Measurements from ENCODE around the gene SEPTIN14.
"Not testable (repeated sequence)": the region's sequence is repeated elsewhere in the genome, so short reads cannot be mapped to it uniquely, and the experiment has no call there.

Gene SEPTIN14

DNA sequence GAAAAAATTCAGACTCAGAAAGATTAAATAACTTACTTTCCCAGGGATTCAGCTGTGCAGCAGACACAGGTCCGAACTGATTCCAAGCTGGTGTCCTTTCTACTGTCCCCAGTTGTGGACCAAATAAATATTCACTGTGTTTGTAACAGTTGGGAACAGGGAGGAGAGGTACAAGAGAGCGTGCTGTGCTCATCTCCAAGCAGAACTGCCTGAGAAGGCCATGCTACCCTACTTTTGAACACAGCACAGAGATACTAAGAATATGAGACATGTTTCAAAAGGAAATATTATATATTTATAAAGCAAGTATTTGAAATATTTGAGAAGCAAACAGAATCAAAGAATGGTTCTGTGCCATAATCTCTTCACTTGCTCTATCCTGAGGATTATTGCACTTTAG, at the start of gene SEPTIN14:
Gene SEPTIN14 (minus strand): TSS at position 101 of the 400 bp plus-strand sequence. CDS start 756 bp downstream, outside the sequence.
- DNase-seq = not testable (repeated sequence)

DNA sequence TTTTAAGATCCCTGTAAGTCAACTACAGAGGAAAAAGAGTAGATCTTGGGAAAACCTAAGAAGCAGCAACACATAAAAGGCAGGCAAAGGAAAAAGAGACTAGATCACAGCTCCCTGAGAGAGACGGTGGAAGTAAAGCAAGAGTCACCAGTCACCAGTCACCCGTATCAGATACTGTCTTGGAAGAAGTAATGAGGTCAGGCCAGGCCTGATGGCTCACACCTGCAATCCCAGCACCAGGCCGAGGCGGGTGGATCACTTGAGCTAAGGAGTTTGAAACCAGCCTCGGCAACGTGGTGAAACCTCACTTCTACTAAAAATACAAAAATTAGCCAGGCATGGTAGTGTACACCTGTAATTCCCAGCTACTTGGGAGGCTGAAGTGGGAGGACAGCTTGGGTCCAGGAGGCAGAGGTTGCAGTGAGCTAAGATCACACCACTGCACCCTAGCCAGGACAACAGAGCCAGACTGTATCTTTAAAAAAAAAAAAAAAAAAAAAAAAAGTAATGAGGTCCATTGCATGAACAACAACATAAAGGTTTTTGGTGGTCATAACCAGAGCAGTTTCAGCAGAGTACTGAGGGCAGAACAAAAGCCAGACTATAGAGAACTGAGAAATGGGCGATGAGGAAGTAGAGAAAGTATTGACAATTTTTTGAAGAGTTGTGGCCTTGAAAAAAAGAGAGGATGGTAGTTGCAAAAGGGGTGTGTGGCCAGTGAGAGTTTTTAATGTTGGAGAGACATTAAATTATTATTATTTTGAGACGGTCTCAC, 41.6 kb upstream of the SEPTIN14 start:
- no peak for DNase-seq

DNA sequence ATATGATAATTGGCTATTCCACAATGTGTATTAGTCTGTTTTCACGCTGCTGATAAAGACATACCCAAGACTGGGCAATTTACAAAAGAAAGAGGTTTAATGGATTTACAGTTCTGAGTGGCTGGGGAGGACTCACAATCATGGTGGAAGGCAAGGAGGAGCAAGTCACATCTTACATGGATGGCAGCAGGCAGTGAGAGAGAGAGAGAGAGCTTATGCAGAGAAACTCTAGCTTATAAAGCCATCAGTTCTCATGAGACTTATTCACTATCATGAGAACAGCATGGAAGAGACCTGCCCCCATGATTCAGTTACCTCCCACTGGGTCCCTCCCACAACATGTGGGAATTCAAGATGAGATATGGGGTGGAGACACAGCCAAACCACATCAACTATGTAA, 38.5 kb upstream of the SEPTIN14 start:
- not testable (repeated sequence) for DNase-seq

DNA sequence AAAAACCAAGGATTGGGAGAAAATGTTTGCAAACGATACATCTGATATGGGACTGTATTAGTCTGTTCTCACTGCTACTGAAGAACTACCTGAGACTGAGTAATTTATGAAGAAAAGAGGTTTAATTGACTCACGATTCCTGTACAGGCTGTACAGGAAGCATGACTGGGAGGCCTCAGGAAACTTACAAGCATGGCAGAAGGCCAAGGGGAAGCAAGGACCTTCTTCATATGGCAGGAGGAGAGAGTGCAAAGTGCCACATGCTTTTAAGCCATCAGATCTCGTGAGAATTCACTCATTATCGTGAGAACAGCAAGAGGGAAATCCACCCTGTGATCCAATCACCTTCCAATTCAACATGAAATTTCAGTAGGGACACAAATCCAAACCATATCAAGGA, 35.7 kb upstream of the SEPTIN14 start:
- no peak for DNase-seq

DNA sequence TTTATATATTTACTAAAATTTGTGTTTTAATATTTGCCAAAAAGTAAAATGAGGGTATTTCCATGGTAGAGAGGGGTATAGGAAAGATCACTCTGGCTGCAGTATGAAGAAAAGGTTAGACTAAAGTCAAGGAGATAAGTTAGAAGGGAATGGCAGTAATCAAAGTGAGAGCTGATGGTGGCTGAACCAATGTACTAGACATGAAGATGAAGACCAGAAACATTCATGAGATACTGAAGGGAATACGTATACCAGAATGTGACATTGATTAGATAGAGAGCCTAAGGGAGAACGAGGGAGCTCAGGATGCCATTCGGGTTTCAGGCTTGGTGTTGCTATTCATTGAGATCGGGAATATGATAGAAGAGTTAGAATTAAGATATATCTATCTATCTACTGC, 32.5 kb upstream of the SEPTIN14 start:
- DNase-seq = no peak

DNA sequence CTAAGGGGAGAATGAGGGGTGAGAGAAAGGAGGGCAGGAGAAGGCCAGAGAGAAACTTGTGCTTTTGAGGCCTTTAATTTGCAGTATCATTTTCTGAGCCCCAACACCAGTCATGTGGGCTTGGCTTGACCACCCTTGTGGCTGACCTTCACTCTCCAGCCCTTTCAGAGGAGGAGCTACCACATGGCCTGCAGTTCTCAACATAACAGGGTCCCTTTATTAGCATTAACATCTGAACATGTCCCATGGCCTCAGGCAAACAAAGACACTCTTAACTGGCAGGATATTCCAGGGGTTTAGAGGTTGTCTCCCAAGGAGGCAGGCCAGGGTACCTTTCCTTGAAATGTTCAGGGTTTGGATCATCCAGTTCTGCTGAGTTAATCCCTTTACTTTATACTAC, 31.4 kb upstream of the SEPTIN14 start:
- no peak for DNase-seq

DNA sequence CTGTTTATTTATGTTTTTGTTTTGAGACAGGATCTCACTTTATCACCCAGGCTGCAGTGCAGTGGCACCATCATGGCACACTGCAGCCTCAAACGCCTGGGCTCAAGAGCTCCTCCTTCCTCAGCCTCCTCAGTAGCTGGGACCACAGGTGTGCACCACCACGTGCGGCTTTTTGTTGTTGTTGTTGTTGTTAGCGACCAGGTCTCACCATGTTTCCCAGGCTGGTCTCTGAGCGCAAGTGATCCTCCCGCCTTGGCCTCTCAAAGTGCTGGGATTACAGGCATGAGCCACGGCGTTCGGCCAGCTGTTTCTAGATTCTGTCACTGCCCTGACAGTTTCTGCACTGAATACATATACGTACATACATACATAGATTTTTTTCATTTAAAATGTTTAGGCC, 25.8 kb upstream of the SEPTIN14 start:
- DNase-seq = not testable (repeated sequence)

DNA sequence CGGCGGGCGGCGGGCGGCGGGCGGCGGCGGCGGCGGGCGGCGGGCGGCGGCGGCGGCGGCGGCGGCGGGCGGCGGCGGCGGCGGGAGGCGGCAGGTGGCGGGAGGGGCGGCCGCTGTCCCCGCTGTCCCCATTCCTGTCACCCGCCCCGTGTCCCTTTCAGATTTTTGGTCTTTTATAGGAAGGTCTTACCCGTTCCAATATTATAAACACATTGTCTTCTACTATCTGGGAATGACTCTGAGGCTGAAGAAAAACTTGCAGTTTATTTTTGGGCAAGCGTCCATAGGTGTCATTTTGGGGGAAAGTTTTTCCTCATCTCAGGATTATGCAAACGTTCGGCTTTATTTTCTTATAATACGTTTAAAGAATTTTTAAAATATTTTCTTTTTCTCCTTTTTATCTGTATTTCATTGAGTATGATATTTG, 25.3 kb upstream of the SEPTIN14 start:
- DNase-seq = no peak

DNA sequence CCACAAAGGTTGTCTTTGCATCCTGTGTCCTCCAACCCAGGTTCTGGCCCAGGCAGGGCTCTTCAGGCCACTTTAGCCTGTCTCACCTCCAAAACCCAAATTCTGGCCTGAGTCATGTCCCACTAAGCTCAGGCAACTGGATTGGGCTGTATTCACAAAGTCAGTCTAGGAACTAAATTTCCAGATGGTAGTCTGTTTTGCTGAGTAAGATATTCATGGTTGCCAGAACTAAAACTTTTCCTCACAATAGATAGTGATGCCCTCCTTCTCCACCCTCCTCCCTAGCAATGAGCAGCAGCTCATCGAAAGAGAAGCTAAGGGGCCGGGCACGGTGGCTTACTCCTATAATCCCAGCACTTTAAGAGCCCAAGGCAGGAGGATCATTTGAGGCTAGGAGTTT, 21.8 kb upstream of the SEPTIN14 start:
- no peak for DNase-seq

DNA sequence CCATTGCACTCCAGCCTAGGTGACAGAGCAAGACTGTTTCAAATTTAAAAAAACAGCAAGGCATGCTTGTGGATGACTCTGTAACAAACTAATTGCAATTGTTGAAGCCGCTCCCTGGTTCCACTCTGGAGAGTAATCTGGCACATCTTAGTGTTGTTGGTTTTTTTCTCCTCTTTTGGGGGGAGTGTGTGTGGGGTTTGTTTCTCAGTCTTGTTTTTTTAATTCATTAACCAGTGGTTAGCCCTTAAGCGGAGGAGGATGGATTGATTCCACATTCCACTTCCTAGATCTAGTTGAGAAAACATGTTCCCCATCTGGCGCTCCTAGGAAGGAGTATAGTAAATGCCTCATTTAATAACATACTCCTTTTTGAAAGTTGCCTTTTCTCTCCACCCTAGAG, 16.1 kb upstream of the SEPTIN14 start:
- no peak for DNase-seq

DNA sequence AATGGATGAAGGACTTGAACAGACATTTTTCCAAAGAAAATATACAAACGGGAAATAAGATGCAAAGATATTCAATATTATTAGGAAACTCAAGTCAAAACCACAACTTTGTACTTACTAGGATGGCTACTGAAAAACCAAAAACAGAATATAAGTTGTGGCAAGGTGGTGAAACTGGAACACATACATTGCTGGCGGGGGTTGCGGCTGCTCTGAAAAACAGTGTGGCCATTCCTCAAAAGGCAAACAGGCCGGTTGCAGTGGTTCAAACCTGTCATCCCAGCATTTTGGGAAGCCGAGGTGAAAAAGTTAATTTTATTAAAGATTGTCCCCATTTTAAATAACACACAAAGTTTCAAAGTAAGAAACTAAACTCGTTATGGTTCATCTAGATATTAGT, 14.8 kb upstream of the SEPTIN14 start:
- no peak for DNase-seq

DNA sequence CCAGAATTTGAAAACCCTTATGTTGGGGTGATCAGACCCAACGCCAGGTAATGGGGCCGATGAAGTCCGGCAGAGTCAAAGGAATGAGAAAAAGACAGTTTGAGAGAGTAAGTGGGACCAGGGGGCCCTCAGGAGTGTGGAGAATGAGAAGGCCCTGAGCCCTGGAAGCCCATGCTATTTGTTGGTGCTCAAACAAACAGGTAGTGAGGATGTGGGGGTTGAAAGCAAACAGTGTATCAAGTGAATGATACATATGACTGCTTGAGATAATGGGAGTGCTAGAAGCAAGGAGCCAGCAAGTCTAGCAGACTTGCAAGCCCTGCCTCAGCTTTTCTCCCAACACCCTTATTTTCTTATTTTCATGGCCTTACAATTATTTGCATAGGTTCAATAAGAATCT, 11.2 kb upstream of the SEPTIN14 start:
- no peak for DNase-seq

DNA sequence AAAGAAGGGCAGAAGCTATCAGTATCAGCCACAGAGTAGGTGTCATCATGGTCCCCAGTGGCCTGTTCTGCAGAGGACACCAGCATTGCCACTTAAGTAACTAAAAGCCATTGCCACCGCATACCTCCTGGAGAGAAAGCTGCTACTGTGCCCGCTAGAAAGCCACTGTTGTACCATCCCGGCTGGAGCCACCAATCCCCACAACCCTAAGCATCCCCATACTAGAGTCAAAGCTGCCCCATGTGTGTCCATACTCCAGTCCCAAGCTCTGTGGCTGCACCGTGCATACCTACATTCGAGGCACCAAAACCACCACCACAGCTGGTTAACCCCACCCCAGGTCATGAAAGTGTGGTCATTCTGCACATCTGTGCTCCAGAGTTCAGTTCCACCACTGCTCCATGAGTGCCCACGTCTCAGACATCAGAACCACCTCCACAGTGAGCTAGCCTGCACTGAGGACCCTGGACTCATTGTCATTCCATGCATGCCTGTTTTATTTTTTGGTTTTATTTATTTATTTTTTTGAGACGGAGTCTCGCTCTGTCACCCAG, 9.5 kb upstream of the SEPTIN14 start:
- no peak for DNase-seq

DNA sequence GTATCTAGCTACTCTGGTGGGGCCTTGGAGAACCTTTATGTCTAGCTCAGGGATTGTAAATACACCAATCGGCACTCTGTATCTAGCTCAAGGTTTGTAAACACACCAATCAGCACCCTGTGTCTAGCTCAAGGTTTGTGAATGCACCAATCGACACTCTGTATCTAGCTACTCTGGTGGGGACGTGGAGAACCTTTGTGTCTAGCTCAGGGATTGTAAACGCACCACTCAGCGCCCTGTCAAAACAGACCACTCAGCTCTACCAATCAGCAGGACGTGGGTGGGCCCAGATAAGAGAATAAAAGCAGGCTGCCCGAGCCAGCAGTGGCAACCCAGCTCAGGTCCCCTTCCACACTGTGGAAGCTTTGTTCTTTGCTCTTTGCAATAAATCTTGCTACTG, 6.4 kb upstream of the SEPTIN14 start:
- DNase-seq = not testable (repeated sequence)

DNA sequence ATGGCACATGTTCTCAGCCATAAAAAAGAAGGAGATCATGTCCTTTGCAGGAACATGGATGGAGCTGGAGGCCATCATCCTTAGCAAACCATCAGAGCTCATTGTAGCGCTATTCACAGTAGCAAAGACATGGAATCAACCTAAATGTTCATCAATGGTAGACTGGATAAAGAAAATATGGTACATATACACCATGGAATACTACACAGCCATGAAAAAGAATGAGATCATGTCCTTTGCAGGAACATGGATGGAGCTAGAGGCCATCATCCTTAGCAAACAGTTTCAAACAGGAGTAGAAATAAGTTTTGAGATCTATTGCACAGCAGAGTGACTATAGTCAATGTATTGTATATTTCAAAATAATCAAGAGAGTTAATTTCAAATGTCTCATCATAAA, 17.4 kb downstream of the SEPTIN14 start:
- not testable (repeated sequence) for DNase-seq

DNA sequence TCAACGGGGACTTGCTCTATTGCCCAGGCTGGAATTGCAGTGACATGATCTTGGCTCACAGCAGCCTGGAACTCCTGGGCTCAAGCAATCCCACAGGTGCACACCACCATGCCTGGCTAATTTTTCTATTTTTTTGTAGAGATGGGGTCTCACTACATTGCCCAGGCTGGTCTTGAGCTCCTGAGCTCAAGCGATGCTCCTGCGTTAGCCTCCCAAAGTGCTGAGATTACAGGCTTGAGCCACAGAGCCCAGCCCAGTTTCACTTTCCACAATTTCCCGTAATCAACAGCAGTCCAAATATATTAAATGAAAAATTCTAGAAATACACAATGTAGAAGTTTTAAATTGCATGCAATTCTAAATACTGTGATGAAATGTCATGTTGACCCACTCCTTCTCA, 24.0 kb downstream of the SEPTIN14 start:
- no peak for DNase-seq

DNA sequence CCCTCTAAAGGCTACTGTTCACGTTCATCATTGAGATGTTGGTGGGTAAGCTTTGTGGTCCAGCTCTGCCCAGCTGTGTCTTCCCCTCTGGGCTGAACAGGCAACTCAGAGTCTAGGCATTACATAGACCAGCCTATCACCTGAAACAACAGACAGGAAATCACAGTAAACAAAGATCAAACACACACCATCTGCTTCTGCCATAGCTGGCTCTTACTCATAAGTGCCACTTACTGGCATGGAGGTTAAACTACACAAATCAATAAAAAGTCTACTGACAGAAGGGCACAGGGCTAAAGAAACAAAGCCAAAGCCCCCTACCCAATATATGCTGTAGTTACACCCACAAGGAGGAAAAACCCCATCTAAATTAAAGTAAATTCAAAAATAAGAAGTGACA, 35.0 kb downstream of the SEPTIN14 start:
- DNase-seq = no peak

DNA sequence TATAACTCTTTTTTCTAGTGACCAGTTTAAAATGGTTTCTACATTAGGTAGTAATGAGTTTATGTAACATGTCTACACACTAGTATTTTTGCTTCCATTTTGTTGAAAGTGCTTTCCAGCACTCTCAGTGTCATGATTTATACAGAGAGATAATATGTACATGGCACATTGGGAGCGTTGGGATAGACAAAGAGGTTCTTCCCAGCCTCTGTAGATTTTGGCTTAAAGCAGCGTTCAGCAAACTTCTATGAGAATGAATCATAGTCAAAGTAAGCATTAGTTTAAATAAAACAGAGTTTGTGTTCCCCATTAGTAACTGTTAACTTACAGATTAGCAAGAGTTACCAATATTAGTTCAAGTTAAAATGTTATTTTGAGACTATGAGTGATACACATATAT, 43.9 kb downstream of the SEPTIN14 start:
- DNase-seq = no peak

DNA sequence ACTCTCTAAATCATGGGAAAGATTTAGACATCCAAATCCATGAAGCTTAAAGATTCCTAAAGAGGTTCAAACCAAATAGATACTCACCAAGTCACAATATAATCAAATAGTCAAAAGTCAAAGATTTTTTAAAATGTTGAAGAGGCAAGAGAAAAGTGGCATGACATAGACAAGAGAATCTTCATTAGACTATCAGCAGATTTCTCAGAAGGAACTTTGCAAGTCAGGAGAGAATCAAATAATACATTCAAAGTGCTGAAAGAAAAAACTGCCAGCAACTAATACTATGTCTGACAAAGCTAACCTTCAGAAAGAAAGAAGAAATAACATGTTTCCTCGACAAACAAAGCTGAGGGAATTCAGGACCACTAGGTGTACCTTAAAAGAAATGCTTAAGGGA, 65.3 kb downstream of the SEPTIN14 start:
- not testable (repeated sequence) for DNase-seq

DNA sequence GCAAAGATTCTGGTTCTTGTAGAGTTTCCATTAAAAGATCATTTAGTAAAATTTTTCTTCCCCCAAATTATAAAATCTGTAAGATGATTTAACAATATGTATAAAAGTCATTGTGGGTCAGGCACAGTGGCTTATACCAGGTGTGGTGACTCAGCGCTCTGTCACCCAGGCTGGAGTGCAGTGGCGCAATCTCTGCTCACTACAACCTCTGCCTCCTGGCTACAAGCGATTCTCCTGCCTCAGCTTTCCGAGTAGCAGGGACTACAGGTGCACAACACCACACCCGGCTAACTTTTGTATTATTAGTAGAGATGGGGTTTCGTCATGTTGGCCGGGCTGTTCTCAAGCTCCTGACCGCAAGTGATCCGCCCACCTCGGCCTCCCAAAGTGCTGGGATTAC, 68.0 kb downstream of the SEPTIN14 start:
- DNase-seq = no peak

DNA sequence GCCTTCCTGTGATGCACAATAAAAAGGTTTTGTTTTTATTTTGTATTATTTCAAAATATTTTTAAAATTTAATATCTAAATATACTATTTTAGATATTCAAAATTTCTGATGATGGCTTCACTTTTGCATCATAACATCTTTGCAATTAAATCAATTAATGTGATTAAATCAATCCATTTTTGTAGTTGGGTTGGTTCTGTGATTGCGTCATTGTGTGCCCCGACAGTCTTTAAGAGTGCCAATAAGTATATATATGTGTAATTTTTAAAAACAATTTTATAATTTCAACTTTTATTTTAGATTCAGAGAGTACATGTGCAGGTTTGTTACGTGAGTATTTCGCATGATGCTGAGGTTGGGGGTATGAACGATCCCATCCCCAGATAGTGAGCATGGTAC, 70.5 kb downstream of the SEPTIN14 start:
- DNase-seq = no peak

DNA sequence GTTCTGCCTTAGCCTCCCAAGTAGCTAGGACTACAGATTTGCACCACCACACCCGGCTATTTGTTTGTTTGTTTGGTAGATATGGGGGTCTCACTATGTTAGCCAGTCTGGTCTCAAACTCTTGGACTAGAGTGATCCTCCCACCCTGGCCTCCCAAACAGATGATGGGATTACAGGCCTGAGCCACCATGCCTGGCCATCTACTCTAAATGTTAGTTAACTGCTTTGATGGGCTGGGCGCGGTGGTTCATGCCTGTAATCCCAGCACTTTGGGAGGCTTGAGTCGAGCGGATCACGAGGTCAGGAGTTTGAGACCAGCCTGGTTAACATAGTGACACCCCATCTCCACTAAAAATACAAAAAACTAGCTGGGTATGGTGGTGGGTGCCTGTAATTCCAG, 74.8 kb downstream of the SEPTIN14 start:
- no peak for DNase-seq

DNA sequence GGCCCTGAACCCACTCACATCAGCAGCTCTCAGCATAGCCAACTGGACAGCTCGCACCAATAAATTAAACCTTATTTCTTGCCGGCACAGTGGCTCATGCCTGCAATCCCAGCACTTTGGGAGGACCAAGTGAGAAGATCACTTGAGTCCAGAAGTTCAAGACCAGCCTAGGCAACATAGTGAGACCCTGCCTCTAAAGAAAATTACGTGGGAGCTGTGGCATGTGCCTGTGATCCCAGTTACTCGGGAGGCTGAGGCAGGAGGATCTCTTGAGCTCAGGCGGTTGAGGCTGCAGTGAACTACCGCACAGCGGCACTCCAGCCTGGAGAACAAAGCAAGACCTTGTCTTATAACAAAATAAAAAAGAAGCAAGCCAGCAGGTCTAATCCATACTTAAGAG, 75.7 kb downstream of the SEPTIN14 start:
- no peak for DNase-seq

DNA sequence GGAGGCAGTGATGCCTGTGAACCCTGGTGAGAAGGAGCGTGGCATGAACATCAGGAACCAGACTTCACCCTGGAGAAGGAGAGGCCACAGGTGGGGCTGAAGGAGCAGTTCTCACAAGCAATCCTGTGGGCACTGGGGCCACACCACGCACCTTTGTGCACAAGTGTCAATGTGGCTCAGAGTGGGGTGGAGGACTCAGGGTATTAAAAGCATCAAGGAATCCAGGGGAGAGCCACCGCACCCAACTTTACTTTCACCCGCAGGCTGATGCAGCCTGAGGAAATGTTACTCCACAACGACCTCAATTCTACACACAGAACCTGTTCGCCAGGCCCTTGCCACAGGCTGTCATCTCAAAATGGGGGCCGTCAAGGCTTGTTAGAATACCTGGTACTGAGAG, 77.1 kb downstream of the SEPTIN14 start:
- DNase-seq = not testable (repeated sequence)

DNA sequence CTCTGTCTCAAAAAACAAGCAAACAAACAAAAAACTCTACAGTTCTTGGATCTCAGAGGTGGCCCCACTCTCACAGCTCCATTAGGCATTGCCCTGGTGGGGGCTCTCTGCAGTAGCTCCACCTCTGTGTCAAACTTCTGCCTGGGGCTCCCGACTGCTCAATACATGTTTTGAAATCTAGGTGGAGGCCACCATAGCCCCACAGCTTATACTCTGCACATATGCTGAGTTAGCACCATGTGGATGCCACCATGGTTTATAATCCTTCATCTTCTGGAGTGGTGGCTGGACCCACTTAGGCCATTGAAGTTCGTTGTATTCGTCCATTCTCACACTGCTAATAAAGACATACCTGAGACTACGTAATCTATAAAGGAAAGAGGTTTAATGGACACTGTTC, 78.4 kb downstream of the SEPTIN14 start:
- DNase-seq = no peak

All from stimulated activated CD4-positive, alpha-beta T cell treated with anti-CD3 and anti-CD28 coated beads, Interleukin-4, amount 100 ng/mL, for 1 hour (primary cell).